Thymus (tissue), 11 donors: ENCODE results near the gene POLR3E. TPM values are rescaled to one million over a fixed set of nuclear protein-coding genes. Genes with fewer than 3 reads are reported as not detected.
"Not testable (repeated sequence)": the region's sequence is repeated elsewhere in the genome, so short reads cannot be mapped to it uniquely, and the experiment has no call there.

Source experiments
- DNase-seq, 9 donors: peaks; one replicate each; pipeline ENCODE4 v3.0.0-alpha.2; 2013; ENCODE audit warnings: low spot score in 9 of 9, low read depth in 6 of 9, missing footprints in 1 of 9
- H3K27ac ChIP-seq, 2 donors: one replicate each; pipeline ENCODE4 v1.5.1; 2013; ENCODE audit warnings: control low read depth in 1 of 2, low read depth in 1 of 2, low read length in 1 of 2, mild to moderate bottlenecking in 1 of 2, moderate library complexity in 1 of 2
- H3K27me3 ChIP-seq, 2 donors: one replicate each; pipeline ENCODE4 v1.5.1; 2013; ENCODE audit warnings: low read length in 1 of 2; ENCODE audit not compliant: control insufficient read depth in 2 of 2, insufficient read depth in 1 of 2
- H3K36me3 ChIP-seq, 2 donors: one replicate each; pipeline ENCODE4 v1.5.1; 2013; ENCODE audit warnings: low read length in 1 of 2, mild to moderate bottlenecking in 1 of 2, moderate library complexity in 1 of 2; ENCODE audit not compliant: control insufficient read depth in 2 of 2, insufficient read depth in 2 of 2
- H3K4me1 ChIP-seq, 2 donors: one replicate each; pipeline ENCODE4 v1.5.1; 2013; ENCODE audit warnings: low read length in 2 of 2; ENCODE audit not compliant: control insufficient read depth in 2 of 2, insufficient read depth in 2 of 2
- H3K4me3 ChIP-seq, 2 donors: one replicate each; pipeline ENCODE4 v1.5.1; 2013; ENCODE audit warnings: low read length in 2 of 2, control low read depth in 1 of 2, mild to moderate bottlenecking in 1 of 2
- H3K9me3 ChIP-seq, 2 donors: one replicate each; pipeline ENCODE4 v1.5.1; 2013; ENCODE audit warnings: low read length in 1 of 2, mild to moderate bottlenecking in 1 of 2; ENCODE audit not compliant: control insufficient read depth in 2 of 2, insufficient read depth in 1 of 2
- WGBS: extraction: QIAGEN DNeasy Blood & Tissue Kit; methylation state at CpG from one replicate; pipeline ENCODE4 v1.1.7; 2013; 5-methylcytosine and 5-hydroxymethylcytosine counted together
- polyA plus RNA-seq: library from polyadenylated mRNA; stranded (reverse); fragments of 200-250 nt; gene quantifications from one replicate; pipeline ENCODE4 v1.2.3, GENCODE V29; 2013
- total RNA-seq: library from RNA; stranded (reverse); fragments of 120-200 nt; gene quantifications from one replicate; pipeline ENCODE4 v1.2.4, GENCODE V29; 2013
- donor health status: healthy.

The POLR3E gene
- total and polyA plus RNA-seq, 2 donors, result 27.2 to 27.4 TPM

- H3K27me3 ChIP-seq, result no peaks in the 10 kb centered on the region
- no peaks in the 10 kb centered on the region for H3K9me3 ChIP-seq
- DNase-seq, result peak; percentile 73 to 96 (median 90)
- peaks cover 8 to 10% of the 10 kb centered on the region in 2 donors for H3K36me3 ChIP-seq
- under 1% methylated on average over 39 of the region's 39 CpGs for WGBS
- peak overlapping the region; percentile 90 to 96 for H3K27ac ChIP-seq
- H3K4me1 ChIP-seq, result peaks cover 7 to 14% of the 10 kb centered on the region in 2 donors
- H3K4me3 ChIP-seq, result peak overlapping the region; percentile 86 to 95
Measured at GRCh38 chr16:22297871-22298733, 893 bp downstream of the POLR3E start.

DNA sequence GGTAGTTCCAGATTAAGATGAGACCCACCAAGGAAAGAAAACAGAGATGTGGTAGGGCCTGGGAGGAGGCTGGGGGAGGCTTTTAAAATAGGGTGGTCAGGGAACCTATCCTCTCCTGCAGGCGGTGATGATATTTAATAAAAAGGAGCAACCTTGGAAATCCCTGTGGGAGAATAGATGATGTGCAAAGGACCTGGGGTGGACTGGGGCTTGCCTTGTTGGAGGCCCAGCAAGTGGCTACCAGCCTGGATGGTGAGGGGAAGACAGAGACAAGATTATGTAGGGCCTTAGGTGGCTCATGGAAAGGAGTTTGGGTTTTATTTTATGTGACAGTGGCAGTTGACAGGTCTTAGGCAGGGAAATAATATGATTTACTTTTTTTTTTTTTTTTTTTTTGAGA lies 1.8 kb downstream of the POLR3E start:
- no peaks in the 10 kb centered on the region for H3K27me3 ChIP-seq
- 100% methylated on average over 1 of the region's 1 CpG for WGBS
- H3K36me3 ChIP-seq, result peaks cover 8 to 16% of the 10 kb centered on the region in 2 donors
- no peak overlapping the region for H3K27ac ChIP-seq
- H3K4me1 ChIP-seq, result peaks cover 7 to 14% of the 10 kb centered on the region in 2 donors
- no peaks in the 10 kb centered on the region for H3K9me3 ChIP-seq
- DNase-seq, result no peak
- no peak overlapping the region for H3K4me3 ChIP-seq

DNA sequence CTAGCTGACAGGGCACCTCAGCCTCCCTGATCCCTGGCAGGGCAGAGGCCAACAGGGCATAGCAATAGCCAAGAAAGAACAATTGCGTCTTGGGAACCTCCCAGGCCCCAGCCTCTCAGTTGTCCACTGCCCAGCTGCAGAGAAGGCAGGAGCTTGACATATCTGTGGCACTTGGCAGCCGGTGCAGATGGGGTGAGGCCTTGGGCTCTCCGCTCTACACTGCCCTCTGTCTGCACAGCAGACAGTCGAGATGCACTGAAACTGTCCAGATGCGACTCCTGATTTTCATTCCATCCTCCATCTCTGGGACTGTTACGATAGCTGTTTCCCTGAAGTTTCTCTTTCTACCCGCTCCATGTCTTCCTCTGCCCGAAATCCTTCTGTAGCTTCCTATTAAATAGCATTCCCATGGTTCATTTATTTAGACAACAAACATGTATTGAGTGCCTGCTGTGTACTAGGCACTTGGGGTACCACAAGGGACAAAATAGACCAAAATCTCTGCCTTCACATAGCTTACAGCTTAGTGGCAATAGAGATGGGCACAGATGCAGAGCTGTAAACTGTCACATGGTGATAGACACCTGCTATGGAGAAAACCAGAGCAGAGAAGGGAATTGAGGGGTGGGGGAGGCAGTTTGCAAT lies 3.3 kb downstream of the POLR3E start:
- peaks cover 7 to 14% of the 10 kb centered on the region in 2 donors for H3K4me1 ChIP-seq
- DNase-seq, result peak in 3 of 9 donors; percentile 37 to 54 (median 43)
- no peaks in the 10 kb centered on the region for H3K27me3 ChIP-seq

GRCh38 chr16:22301423-22301822 lies 4.2 kb downstream of the POLR3E start:
- H3K27me3 ChIP-seq, DNase-seq, H3K4me3 ChIP-seq, H3K27ac ChIP-seq, H3K9me3 ChIP-seq, H3K4me1 ChIP-seq: not testable (repeated sequence)
- peaks cover 24 to 32% of the 10 kb centered on the region in 2 donors for H3K36me3 ChIP-seq
- WGBS, result 97% methylated on average over 7 of the region's 7 CpGs

More for the DNA sequence above, 3.3 kb downstream of the POLR3E start:
- Histone ChIP-seq H3K4me3 (no peak overlapping the region), H3K36me3 (peaks cover 19 to 27% of the 10 kb centered on the region in 2 donors), H3K27ac (no peak overlapping the region), H3K9me3 (no peaks in the 10 kb centered on the region)
- 72% methylated on average over 8 of the region's 8 CpGs for WGBS

DNA sequence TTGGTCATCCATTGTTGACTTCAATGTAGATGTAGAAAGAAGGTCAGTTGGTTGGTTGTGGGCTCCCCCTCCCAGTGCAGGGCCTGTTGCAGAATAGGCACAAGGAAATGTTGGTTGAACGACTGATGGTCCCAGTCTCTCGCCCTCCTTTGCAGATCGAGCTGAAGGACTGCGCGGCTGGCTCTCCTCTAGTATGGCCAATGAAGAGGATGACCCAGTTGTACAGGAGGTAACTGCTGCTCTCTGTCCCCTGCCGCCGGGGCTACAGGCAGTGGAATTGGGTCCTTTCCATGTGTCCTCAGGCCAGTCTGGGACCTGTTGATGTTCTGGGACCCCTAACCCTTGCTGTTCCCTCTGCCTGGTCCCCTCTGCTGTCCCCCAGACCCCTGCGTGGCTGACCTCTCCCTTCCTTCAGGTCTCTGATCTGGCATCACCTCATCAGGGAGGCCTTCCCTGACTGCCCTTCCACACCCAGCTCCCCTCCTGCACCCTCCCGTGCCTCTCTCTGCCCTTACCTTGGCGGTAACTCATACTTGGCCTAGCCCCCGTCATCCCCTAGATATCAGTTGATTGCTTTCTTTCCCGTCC lies 5.7 kb downstream of the POLR3E start:
- Histone ChIP-seq H3K9me3 (no peaks in the 10 kb centered on the region), H3K4me1 (peaks cover 3 to 6% of the 10 kb centered on the region in 2 donors), H3K27me3 (no peaks in the 10 kb centered on the region), H3K4me3 (no peak overlapping the region), H3K27ac (no peak overlapping the region), H3K36me3 (peaks cover 32 to 40% of the 10 kb centered on the region in 2 donors)
- 98% methylated on average over 12 of the region's 12 CpGs for WGBS
- no peak for DNase-seq

GRCh38 chr16:22304411-22304810 lies 7.2 kb downstream of the POLR3E start:
- H3K4me3 ChIP-seq, result no peak overlapping the region
- over 99% methylated on average over 4 of the region's 4 CpGs for WGBS
- H3K27me3 ChIP-seq, result no peaks in the 10 kb centered on the region

GRCh38 chr16:22306788-22307187 lies 9.6 kb downstream of the POLR3E start:
- WGBS, result 98% methylated on average over 9 of the region's 9 CpGs

More at GRCh38 chr16:22304411-22304810, 7.2 kb downstream of the POLR3E start:
- DNase-seq, result no peak
- H3K9me3 ChIP-seq, result no peaks in the 10 kb centered on the region
- no peak overlapping the region for H3K27ac ChIP-seq
- H3K4me1 ChIP-seq, result no peaks in the 10 kb centered on the region
- H3K36me3 ChIP-seq, result peaks cover 42 to 55% of the 10 kb centered on the region in 2 donors

GRCh38 chr16:22307838-22308237 lies 10.6 kb downstream of the POLR3E start:
- Histone ChIP-seq H3K36me3 (peaks cover 54 to 61% of the 10 kb centered on the region in 2 donors), H3K4me1 (no peaks in the 10 kb centered on the region), H3K27ac (no peak overlapping the region), H3K4me3 (no peak overlapping the region), H3K9me3 (no peaks in the 10 kb centered on the region), H3K27me3 (no peaks in the 10 kb centered on the region)
- DNase-seq, result no peak
- WGBS, result 98% methylated on average over 10 of the region's 10 CpGs

More at GRCh38 chr16:22306788-22307187, 9.6 kb downstream of the POLR3E start:
- no peak for DNase-seq
- Histone ChIP-seq H3K27ac (no peak overlapping the region), H3K9me3 (no peaks in the 10 kb centered on the region), H3K4me1 (no peaks in the 10 kb centered on the region), H3K4me3 (no peak overlapping the region), H3K27me3 (no peaks in the 10 kb centered on the region), H3K36me3 (peaks cover 54 to 64% of the 10 kb centered on the region in 2 donors)
